Measurements from ENCODE around the gene BAIAP2. TPM values are rescaled to one million over a fixed set of nuclear protein-coding genes. Genes with fewer than 3 reads are reported as not detected.

BAIAP2 gene
- total and polyA plus RNA-seq, 10 of the 15 experiments (the other 5 are each of a cell fraction or from before 2014, with no cell fraction given) = 0.15 to 1.2 (median 0.46) TPM; not detected in 2

- TF ChIP-seq ZBTB33 (IDR thresholded peaks at IDR 0.05) (no peak), MTA3 (IDR thresholded peaks at IDR 0.05; ENCODE audit: borderline replicate concordance, low read length) (no peak), TCF3 (IDR thresholded peaks at IDR 0.05; ENCODE audit: borderline replicate concordance, insufficient read depth, low read depth, low read length) (no peak)
These were observed 11.3 kb downstream of the BAIAP2 start (continued) for GRCh38 chr17:81046132-81046769.

- SMC1A ChIA-PET (ENCODE audit: uncharacterized antibody, unreplicated experiment) = no interaction called here
- TF ChIP-seq POLR2AphosphoS5 (IDR thresholded peaks at IDR 0.05; ENCODE audit: low read length) = no peak
- no peak for TF ChIP-seq CBX3 (IDR thresholded peaks at IDR 0.05; ENCODE audit: borderline replicate concordance, low read depth)
- no peak for TF ChIP-seq NR2F1 (conservative IDR thresholded peaks at IDR 0.05)
- no peak for TF ChIP-seq PAX5 (IDR thresholded peaks at IDR 0.05; ENCODE audit: borderline replicate concordance, low read depth, low read length)
- TF ChIP-seq MEF2B (IDR thresholded peaks at IDR 0.05; ENCODE audit: partially characterized antibody, poor library complexity, severe bottlenecking) = no peak
- TF ChIP-seq NFIC (IDR thresholded peaks at IDR 0.05; ENCODE audit: low read depth, low read length) = no peak
- no peak for TF ChIP-seq CHD2 (IDR thresholded peaks at IDR 0.05; ENCODE audit: borderline replicate concordance, low read depth, low read length)
- TF ChIP-seq ZBTB11 (CRISPR knock-in tag; IDR thresholded peaks at IDR 0.05) = no peak
- TF ChIP-seq BACH1 (IDR thresholded peaks at IDR 0.05; ENCODE audit: borderline replicate concordance) = no peak
- TF ChIP-seq IKZF1 (conservative IDR thresholded peaks at IDR 0.05) = no peak
- TF ChIP-seq TCF12 (IDR thresholded peaks at IDR 0.05; ENCODE audit: low read depth, low read length) = no peak
- TF ChIP-seq NFYB (IDR thresholded peaks at IDR 0.05; ENCODE audit: insufficient read depth, low read depth, low read length) = no peak
- no peak for TF ChIP-seq ZNF622 (IDR thresholded peaks at IDR 0.05)
- no peak for TF ChIP-seq MYB (IDR thresholded peaks at IDR 0.05; ENCODE audit: borderline replicate concordance, low read depth, low read length)
- no peak for TF ChIP-seq RFX5 (IDR thresholded peaks at IDR 0.05; ENCODE audit: low read depth, low read length)
- TF ChIP-seq STAT3 (IDR thresholded peaks at IDR 0.05; ENCODE audit: low read depth, low read length) = no peak
These were observed 11.9 kb downstream of the BAIAP2 start for GRCh38 chr17:81046770-81047359.

More at GRCh38 chr17:81046770-81047359, 11.9 kb downstream of the BAIAP2 start:
- BruUV-seq (replicated peaks) = no TSS peak
- H3K9ac ChIP-seq (ENCODE audit: control insufficient read depth, insufficient read depth, low read length) = no peak overlapping the region
- H3K27me3 ChIP-seq (replicated peaks in 1 of 2; ENCODE audit: control insufficient read depth in 2 of 2, insufficient read depth in 2 of 2, low read length in 1 of 2) = no peaks in the 10 kb centered on the region
- in situ Hi-C loops (cut with MboI) = no loop called here
- no peak overlapping the region for H3K4me3 ChIP-seq
- ChIA-PET CTCF (interaction anchor here (0.6 kb wide), 1 partner anchor 22 kb away, joined by 3 read pairs; no protein-coding TSS in a partner anchor), RAD21 (ENCODE audit: unreplicated experiment) (no interaction called here), POLR2A (no interaction called here)
- no peak for DNase-seq (ENCODE audit: low read depth, low spot score)
- H4K20me1 ChIP-seq (ENCODE audit: control insufficient read depth, insufficient read depth) = no peaks in the 10 kb centered on the region
- 46% methylated on average over 18 of the region's 18 CpGs for WGBS (ENCODE audit: insufficient coverage, insufficient replicate concordance, low lambda C conversion rate, missing lambda C conversion rate)
- ATAC-seq = no peak
- H2AFZ ChIP-seq (ENCODE audit: control insufficient read depth, low read depth, low read length) = no peak overlapping the region
- H3K9me3 ChIP-seq (replicated peaks; ENCODE audit: control insufficient read depth, insufficient read depth, low read length) = no peaks in the 10 kb centered on the region
- peaks cover 22% of the 10 kb centered on the region for H3K4me1 ChIP-seq (ENCODE audit: control insufficient read depth, insufficient read depth, low read length)
- no peaks in the 10 kb centered on the region for H3K36me3 ChIP-seq (ENCODE audit: control insufficient read depth in 2 of 2, insufficient read depth in 2 of 2, low read length in 1 of 2)
- H3K4me2 ChIP-seq (ENCODE audit: control insufficient read depth, insufficient read depth) = no peak overlapping the region
- no peak for FAIRE-seq
- intact Hi-C loops (cut with micrococcal nuclease; ENCODE audit: unreplicated experiment) = no loop called here
- H3K79me2 ChIP-seq (ENCODE audit: control insufficient read depth, insufficient read depth, low read length) = no peaks in the 10 kb centered on the region
- H3K27ac ChIP-seq (ENCODE audit: control insufficient read depth, insufficient read depth) = no peak overlapping the region
